ENCODE results near the gene INTS1.

DNA sequence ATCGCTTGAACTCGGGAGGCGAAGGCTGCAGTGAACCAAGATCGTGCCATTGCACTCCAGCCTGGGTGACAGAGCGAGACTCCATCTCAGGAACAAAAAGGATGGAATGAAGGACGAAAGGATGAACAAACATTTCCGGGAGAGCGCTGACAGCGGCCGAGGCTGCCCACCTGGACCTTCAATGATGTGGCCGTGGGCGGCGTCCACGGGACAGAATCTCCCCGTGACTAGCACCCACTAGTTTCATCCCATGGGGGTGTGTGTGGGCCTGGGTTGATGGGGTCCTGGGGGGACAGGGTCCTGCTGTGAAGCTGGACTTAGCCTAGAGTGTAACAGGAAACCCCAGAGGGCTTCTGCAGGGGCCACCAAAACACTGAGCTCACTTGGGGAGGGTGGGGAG lies 77.7 kb downstream of the INTS1 start:
- TF ChIP-seq, protein P1, sequence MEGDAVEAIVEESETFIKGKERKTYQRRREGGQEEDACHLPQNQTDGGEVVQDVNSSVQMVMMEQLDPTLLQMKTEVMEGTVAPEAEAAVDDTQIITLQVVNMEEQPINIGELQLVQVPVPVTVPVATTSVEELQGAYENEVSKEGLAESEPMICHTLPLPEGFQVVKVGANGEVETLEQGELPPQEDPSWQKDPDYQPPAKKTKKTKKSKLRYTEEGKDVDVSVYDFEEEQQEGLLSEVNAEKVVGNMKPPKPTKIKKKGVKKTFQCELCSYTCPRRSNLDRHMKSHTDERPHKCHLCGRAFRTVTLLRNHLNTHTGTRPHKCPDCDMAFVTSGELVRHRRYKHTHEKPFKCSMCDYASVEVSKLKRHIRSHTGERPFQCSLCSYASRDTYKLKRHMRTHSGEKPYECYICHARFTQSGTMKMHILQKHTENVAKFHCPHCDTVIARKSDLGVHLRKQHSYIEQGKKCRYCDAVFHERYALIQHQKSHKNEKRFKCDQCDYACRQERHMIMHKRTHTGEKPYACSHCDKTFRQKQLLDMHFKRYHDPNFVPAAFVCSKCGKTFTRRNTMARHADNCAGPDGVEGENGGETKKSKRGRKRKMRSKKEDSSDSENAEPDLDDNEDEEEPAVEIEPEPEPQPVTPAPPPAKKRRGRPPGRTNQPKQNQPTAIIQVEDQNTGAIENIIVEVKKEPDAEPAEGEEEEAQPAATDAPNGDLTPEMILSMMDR (IDR thresholded peaks at IDR 0.05), result no peak
- TF ChIP-seq POLR2A (IDR thresholded peaks at IDR 0.05), result no peak
